ENCODE measurements around the gene UBXN7. TPM values are rescaled to one million over a fixed set of nuclear protein-coding genes. Genes with fewer than 3 reads are reported as not detected.

The UBXN7 gene
- total and polyA plus RNA-seq, 2 of the 8 experiments (the other 6 are each of a cell fraction or from before 2014, with no cell fraction given) = 18.5 to 109 TPM

DNA sequence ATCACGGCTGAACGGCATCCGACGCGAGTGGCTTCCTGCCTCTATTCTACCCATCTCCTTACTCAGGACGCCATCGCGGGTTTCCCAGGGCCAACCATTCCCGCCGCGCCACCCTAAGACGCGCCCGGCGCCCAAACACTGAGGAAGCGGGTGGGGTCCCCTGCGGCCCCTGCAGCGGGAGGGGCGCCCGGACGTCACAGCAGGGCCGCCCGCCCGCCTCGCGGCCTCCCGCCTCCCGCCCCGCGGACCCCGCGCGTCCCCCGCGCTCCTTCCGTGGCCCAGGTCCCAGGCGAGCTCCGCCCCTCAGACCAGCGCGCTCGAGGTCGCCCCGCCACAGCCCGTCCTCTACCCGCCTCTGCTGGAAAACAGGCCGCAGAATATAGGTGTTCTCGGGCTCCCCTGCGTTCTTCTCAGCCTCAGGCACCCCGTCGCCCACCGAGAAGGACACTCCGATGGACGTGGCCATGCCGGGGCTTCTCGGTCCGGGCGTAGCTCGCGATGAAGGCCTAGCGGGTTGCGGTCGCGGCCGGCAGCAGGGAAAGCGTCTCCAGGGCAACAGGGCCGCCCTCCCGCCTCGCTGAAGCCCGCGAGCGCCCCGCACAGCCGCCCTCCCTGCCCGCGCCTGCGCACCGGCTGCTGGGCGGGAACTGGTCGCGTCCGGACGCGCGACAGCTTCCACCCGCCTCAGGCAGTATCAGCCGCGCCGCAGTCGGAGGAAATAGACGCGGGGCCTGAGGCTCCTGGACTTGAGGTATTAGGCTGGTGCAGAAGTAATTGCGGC lies 114.3 kb downstream of the UBXN7 start, which contains the start of gene DYNLT2B (continued):
- TF ChIP-seq, protein P1, sequence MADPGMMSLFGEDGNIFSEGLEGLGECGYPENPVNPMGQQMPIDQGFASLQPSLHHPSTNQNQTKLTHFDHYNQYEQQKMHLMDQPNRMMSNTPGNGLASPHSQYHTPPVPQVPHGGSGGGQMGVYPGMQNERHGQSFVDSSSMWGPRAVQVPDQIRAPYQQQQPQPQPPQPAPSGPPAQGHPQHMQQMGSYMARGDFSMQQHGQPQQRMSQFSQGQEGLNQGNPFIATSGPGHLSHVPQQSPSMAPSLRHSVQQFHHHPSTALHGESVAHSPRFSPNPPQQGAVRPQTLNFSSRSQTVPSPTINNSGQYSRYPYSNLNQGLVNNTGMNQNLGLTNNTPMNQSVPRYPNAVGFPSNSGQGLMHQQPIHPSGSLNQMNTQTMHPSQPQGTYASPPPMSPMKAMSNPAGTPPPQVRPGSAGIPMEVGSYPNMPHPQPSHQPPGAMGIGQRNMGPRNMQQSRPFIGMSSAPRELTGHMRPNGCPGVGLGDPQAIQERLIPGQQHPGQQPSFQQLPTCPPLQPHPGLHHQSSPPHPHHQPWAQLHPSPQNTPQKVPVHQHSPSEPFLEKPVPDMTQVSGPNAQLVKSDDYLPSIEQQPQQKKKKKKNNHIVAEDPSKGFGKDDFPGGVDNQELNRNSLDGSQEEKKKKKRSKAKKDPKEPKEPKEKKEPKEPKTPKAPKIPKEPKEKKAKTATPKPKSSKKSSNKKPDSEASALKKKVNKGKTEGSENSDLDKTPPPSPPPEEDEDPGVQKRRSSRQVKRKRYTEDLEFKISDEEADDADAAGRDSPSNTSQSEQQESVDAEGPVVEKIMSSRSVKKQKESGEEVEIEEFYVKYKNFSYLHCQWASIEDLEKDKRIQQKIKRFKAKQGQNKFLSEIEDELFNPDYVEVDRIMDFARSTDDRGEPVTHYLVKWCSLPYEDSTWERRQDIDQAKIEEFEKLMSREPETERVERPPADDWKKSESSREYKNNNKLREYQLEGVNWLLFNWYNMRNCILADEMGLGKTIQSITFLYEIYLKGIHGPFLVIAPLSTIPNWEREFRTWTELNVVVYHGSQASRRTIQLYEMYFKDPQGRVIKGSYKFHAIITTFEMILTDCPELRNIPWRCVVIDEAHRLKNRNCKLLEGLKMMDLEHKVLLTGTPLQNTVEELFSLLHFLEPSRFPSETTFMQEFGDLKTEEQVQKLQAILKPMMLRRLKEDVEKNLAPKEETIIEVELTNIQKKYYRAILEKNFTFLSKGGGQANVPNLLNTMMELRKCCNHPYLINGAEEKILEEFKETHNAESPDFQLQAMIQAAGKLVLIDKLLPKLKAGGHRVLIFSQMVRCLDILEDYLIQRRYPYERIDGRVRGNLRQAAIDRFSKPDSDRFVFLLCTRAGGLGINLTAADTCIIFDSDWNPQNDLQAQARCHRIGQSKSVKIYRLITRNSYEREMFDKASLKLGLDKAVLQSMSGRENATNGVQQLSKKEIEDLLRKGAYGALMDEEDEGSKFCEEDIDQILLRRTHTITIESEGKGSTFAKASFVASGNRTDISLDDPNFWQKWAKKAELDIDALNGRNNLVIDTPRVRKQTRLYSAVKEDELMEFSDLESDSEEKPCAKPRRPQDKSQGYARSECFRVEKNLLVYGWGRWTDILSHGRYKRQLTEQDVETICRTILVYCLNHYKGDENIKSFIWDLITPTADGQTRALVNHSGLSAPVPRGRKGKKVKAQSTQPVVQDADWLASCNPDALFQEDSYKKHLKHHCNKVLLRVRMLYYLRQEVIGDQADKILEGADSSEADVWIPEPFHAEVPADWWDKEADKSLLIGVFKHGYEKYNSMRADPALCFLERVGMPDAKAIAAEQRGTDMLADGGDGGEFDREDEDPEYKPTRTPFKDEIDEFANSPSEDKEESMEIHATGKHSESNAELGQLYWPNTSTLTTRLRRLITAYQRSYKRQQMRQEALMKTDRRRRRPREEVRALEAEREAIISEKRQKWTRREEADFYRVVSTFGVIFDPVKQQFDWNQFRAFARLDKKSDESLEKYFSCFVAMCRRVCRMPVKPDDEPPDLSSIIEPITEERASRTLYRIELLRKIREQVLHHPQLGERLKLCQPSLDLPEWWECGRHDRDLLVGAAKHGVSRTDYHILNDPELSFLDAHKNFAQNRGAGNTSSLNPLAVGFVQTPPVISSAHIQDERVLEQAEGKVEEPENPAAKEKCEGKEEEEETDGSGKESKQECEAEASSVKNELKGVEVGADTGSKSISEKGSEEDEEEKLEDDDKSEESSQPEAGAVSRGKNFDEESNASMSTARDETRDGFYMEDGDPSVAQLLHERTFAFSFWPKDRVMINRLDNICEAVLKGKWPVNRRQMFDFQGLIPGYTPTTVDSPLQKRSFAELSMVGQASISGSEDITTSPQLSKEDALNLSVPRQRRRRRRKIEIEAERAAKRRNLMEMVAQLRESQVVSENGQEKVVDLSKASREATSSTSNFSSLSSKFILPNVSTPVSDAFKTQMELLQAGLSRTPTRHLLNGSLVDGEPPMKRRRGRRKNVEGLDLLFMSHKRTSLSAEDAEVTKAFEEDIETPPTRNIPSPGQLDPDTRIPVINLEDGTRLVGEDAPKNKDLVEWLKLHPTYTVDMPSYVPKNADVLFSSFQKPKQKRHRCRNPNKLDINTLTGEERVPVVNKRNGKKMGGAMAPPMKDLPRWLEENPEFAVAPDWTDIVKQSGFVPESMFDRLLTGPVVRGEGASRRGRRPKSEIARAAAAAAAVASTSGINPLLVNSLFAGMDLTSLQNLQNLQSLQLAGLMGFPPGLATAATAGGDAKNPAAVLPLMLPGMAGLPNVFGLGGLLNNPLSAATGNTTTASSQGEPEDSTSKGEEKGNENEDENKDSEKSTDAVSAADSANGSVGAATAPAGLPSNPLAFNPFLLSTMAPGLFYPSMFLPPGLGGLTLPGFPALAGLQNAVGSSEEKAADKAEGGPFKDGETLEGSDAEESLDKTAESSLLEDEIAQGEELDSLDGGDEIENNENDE (IDR thresholded peaks at IDR 0.05; ENCODE audit: insufficient replicate concordance, low read length) = no peak
- TF ChIP-seq SIN3A (conservative IDR thresholded peaks at IDR 0.05 in 1 of 2, IDR thresholded peaks at IDR 0.05 in 1 of 2; ENCODE audit: low read depth in 1 of 2, low read length in 2 of 2) (peak in 1 of 2 experiments; percentile 52; a peak in 1 of 4 replicates), SP1 (IDR thresholded peaks at IDR 0.05; ENCODE audit: low read depth, low read length) (no peak), TAF1 (IDR thresholded peaks at IDR 0.05; ENCODE audit: low read depth, low read length) (peak; percentile 90), TAF7 (optimal IDR thresholded peaks at IDR 0.05; ENCODE audit: borderline replicate concordance, low read depth, low read length) (no peak), NANOG (IDR thresholded peaks at IDR 0.05; ENCODE audit: insufficient read depth, low read depth, low read length, poor library complexity, severe bottlenecking) (no peak), SIRT6 (IDR thresholded peaks at IDR 0.05; ENCODE audit: low read length) (no peak), RFX5 (IDR thresholded peaks at IDR 0.05; ENCODE audit: borderline replicate concordance, low read depth, low read length) (no peak)
- TF ChIP-seq, protein P2, sequence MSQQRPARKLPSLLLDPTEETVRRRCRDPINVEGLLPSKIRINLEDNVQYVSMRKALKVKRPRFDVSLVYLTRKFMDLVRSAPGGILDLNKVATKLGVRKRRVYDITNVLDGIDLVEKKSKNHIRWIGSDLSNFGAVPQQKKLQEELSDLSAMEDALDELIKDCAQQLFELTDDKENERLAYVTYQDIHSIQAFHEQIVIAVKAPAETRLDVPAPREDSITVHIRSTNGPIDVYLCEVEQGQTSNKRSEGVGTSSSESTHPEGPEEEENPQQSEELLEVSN (IDR thresholded peaks at IDR 0.05) = peak; percentile 88

Data from H1 (cell line).